Heart left ventricle (tissue), 13 donors: ENCODE measurements around the gene FAM43A.

Experiments
- POLR2A ChIP-seq, 2 donors: fragments of 450-650 bp; IDR thresholded peaks; one replicate each; pipeline ENCODE4 v1.6.1; 2017; ENCODE audit warnings: antibody characterized with exemption in 2 of 2, mild to moderate bottlenecking in 2 of 2, moderate library complexity in 2 of 2
- TF ChIP-seq, protein P1 (sequence below), 12 donors: fragments of 200-600 bp; sonication (generic) in 4 of 12; IDR thresholded peaks; one replicate each; pipeline versions ENCODE4 v1.5.0 to v1.8.0; 2018 to 2022; ENCODE audit warnings: antibody characterized with exemption in 12 of 12, mild to moderate bottlenecking in 5 of 12
- donor health status: ischemic (EF 13 %, LVEDD 7.1; RV severe dilation, severe dysfunction).
- donor health status: DM: no; HTN: yes; CAD: no.
- donor health status: DM: no; HTN: no; CAD: no.
- donor health status: ischemic (EF 25% LVEDD 6.9; RV normal size, moderate dysfunction).
- donor health status: ischemic (EF 25% LVEDD 5.7; RV mildly dilated, moderate dysfunction).
- donor health status: ischemic (EF 35%, LVEDD 5.7; RV mildly dilated, moderate dysfunction).
- donor health status: nonischemic (EF 11% LVEDD 7.7; RV severe dilation, severe dysfunction).
- donor health status: DM: yes; HTN: yes; CAD: no.
- donor health status: PGD.
- donor health status: ischemic (EF 29% LVEDD 5.4; RV normal size, mild dysfunction).
- donor health status: nonischemic (EF 23%, LVEDD 6.1; RV moderate dilation, normal function).

DNA sequence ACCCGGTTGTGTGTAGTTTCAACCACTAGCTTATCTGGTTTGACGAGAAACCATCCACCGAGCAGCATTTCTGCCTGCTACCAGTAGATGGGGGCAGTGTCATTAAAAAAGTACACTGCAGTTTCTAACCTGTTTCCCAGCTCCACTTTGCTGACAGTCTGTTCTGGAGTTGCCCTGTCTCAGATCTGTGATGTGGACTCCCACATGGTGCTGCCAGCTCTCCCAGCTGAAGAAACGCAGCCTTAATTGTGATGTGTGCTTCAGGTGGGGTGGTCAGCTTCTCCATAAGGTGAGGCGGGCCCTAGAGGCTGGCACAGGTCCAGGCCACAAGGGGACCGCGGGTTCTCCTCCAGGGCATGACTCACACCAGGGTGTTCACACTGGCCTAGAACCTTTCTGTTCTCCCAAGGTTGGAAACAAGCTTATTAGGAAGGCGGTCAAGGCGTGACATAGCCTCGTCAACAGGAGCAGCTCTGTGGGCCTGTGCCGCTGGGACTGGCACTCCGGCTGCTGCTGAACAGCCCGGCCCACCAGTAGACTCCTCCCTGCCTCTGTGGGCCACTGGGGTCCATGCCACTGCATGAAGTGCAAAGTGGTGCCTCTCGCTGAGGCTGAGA lies 2.9 kb upstream of the FAM43A start:
- TF ChIP-seq POLR2A (IDR thresholded peaks at IDR 0.05) = no peak
- TF ChIP-seq, protein P1, sequence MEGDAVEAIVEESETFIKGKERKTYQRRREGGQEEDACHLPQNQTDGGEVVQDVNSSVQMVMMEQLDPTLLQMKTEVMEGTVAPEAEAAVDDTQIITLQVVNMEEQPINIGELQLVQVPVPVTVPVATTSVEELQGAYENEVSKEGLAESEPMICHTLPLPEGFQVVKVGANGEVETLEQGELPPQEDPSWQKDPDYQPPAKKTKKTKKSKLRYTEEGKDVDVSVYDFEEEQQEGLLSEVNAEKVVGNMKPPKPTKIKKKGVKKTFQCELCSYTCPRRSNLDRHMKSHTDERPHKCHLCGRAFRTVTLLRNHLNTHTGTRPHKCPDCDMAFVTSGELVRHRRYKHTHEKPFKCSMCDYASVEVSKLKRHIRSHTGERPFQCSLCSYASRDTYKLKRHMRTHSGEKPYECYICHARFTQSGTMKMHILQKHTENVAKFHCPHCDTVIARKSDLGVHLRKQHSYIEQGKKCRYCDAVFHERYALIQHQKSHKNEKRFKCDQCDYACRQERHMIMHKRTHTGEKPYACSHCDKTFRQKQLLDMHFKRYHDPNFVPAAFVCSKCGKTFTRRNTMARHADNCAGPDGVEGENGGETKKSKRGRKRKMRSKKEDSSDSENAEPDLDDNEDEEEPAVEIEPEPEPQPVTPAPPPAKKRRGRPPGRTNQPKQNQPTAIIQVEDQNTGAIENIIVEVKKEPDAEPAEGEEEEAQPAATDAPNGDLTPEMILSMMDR (IDR thresholded peaks at IDR 0.05) = peak; percentile 74 to 96 (median 88)
